Measurements from ENCODE around the gene LPIN2.
"Not testable (repeated sequence)": the region's sequence is repeated elsewhere in the genome, so short reads cannot be mapped to it uniquely, and the experiment has no call there.

Gene LPIN2

DNA sequence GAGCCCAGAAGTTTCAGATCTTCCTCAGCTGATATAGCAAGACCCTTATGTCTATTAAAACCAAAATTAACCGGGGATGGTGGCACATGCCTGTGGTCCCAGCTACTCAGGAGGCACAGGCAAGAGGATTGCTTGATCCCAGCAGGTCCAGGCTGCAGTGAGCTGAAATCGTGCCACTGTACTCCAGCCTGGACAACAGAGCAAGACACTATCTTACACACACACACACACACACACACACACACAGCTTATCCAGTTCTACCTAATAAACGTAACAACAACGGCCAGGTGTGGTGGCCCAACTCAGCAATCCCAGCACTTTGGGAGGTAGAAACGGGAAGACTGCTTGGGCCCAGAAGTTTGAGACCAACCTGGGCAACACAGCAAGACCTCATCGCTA lies 7.5 kb downstream of the LPIN2 start:
- no peak for FAIRE-seq

DNA sequence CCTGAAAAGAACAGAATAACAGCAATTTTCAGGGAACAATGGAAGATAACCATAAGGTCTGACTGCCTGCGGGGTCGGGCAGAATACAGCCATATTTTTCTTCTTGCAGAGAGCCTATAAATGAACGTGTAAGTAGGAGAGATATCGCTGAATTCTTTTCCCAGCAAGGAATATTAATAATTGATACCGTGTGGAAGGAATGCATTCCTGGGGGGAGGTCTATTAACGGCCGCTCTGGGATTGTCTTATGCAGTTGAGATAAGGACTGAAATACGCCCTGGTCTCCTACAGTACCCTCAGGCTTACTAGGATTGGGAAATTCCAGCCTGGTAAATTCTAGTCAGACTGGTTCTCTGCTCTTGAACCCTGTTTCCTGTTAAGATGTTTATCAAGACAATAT lies 9.2 kb downstream of the LPIN2 start:
- not testable (repeated sequence) for FAIRE-seq

DNA sequence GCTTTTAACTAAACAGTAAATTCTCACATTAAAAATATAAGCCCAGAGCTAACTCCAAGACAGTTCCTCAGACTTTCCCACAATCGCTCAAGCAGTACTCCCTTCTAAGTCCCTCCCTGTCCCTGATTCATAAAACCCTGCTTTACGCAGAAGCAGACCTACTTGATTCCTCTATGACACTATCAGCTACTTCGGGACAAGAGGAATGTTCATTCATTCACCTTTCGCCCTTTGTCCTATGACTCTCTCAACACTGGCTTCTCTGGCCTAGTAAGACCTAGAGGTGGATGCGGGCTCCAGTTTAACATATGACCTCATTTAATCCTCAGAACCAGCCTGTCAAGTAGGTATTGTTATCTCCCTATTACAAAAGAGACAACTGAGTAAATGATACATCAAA lies 10.2 kb downstream of the LPIN2 start:
- FAIRE-seq = no peak

DNA sequence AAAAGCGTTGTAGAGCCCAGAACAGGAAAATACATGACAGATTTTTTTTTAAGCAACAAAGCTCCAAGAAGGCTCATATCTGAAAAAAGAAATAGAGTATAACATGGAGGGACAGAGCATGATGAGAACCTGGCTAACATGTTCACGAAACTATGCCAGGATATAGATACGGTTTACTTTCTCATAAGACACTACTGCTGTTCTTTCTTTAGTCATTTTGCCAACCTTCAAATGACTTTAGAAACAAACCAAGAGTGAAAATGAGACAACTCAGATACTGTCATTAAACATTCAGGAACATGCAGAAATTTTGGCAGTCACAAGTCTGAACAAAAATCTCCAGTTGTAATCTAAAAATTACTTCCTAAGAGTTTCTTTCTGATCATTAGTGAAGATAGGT lies 14.3 kb downstream of the LPIN2 start:
- FAIRE-seq = no peak

GRCh38 chr18:2997846-2998564 lies 14.9 kb downstream of the LPIN2 start:
- FAIRE-seq = no peak

- FAIRE-seq = no peak
Observed at GRCh38 chr18:2997429-2997828, 15.5 kb downstream of the LPIN2 start.

DNA sequence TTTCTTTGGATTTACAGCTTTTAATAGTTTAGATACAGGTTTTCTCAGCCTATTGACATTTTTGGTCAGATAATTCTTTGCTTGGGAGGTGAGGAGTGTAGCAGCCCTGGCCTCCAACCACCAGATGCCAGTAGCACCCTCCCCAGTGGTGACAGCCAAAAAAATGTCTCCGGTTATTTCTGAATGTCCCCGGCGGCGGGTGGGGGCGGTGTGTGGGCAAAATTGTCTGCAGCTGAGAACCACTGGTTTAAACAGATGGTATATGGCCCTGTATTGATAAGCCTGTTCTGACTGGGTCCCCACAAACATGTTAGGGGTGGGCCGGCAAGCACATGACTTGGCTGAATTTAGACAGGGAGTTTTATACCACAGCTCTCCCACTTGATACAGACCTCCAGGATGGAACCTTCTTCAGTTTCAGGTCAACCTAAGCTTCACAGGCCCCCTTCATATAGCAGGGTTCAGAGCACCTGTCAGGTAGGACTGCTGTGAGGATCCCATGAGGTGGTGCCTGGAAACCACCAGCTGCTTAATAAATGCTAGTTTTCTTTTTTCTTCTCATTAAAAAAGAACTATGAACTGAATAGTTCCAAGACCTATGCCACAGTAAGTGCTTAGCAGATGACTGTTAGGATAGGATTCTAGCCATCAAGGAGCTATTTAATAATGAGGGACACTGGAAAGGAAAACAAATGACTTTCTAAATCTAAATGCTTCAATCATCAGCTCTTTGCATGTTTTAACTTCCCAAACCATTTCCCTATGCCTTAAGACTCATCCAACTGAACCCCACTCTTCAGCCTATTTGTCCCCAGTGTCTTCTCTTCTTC lies 18.1 kb downstream of the LPIN2 start:
- no peak for FAIRE-seq

DNA sequence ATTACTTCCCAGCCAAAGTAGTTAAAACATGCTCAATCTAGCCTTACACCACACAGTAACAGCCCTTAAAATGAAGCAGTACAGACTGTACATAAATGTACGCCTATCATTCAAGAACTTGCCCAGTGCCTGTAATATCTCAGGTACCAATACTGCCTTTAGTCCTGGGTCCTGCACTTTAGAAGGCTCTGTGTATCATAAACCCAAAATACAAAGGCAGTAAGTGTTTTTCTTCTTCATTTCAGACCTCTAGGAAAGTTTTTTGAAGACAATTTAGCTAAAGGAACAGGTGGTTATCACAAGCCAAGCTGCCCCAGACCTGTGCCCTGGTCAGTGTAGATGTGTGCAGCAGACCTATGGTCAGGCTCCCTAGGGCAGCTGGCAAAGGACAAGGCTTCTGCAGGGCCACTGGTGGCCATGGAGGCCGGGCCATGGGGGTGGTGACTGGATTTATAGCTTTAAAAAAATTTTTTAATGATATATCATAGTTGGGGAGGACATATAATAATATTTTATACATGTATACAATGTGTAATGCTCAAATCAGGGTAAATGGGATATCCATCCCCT lies 18.8 kb downstream of the LPIN2 start:
- FAIRE-seq = no peak

GRCh38 chr18:2992995-2993877 lies 19.7 kb downstream of the LPIN2 start:
- FAIRE-seq = no peak

DNA sequence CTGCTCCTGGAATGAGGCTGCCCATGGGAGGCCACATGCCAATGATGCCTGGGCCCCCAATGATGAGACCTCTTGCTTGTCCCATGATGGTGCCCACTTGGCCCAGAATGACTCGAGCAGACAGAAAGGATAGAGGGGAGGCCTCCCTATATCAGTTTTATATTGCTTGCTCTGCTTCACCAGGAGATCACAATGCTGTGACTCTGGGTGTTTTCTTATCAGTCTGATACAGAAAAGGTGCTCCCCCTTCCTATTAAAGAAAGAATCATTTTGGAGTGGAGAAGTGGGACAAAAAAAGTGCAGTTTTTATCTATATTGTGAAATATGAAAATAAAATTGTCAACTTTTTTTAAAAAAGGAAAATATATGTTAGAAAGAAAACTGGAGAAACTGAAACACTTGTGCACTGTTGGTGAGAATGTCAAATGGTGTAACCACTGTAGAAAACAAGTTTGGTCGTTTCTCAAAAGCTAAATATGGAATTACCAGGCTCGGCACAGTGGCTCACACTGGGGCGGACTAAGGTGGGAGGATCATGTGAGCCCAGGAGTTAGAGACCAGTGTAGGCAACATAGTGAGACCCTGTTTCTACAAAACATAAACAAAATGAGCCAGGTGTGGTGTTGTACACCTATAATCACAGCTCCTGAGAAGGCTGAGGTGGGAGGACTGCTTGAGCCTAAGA lies 21.8 kb downstream of the LPIN2 start:
- FAIRE-seq = no peak

DNA sequence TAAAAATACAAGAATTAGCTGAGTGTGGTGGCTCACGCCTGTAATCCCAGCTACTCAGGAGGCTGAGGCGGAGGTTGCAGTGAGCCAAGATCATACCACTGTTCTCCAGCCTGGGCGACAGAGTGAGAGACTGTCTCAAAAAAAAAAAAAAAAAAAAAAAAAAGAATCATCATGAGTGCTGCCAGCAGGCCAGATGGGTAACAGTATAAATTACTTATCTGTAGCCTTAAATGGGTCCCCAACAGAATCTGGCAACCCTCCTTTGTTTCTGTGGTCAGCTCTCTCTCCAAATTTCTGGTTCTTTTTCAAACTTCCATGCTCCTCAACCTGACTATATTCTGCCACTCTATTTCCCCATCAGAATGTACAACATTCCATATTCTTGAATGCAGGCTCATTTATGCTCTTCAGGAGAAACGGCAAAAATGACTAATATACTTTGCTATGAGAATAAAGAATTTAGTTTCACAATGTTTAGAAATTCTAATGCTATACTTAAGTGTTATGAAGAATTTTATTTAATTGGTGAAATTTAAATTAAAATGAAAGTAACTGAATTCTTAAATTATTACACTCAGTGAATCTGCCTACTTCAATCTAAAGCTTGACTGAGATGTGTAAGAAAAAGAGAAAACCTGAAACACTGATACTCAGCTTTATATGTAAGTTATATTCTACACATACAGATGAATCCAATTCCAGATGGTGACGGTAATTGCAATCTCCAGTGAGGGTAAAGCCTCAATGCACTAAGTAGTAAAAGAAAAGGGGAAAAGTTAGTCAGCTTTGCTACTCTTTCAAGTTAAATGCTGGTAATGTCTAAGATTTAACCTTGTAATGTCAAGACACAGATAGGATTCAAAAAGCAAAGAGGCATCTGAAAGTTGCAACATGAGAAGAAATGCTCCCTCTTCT lies 24.8 kb downstream of the LPIN2 start:
- FAIRE-seq = no peak

DNA sequence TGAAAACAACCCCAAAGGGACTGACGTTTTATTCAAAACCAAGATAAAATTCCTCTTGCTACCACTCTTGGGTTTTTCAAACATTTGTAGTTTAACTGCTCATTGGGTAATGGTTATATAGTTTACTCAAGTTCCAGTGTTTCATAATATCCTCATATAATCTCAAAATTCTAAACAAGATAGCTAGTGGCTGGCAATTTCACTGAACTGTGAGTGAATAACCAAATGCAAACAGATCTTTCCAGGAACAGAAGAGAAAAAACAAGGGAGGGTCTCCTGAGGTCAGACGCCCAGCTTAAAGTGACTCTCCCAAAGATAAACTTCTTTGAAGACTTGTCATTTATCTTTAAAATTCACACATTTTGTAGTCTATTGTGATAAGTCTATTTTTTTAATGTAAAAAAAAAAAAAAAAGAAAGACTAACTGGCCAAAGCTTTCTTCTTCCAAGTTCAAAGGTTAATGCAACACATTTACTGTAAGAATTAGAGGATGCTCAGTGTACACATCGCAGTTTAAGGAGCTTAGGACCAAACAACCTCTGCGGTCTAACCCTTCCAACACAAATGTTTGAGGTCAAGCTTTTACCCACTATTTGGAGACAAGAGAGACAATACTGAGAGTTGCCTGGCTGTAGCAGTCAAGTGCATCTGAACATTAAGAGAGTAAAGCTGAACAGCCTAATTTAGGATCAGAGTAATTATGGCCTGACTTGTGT lies 26.6 kb downstream of the LPIN2 start:
- no peak for FAIRE-seq

DNA sequence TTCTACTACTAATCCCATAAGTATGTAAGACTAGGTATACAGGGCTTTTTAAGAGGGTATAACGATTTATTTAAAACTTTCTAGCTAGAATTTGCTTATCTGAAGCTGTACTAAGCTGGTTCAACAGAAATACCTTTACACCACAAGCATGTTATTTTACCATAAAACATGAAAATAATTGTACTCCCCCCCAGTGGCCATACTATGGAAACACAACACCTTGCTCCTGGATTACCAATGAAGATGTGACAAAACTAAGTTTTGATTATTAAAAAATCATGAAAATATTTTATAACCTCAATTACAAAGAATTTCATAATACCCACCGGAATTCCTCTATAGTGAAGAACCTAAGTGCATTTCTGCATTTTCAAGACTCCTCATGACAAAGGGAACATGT lies 27.3 kb downstream of the LPIN2 start:
- no peak for FAIRE-seq

- no peak for FAIRE-seq
Observed at GRCh38 chr18:2984703-2985261, 28.2 kb downstream of the LPIN2 start.

- no peak for FAIRE-seq
Observed at GRCh38 chr18:2984091-2984490, 28.9 kb downstream of the LPIN2 start.

GRCh38 chr18:2983296-2983695 lies 29.6 kb downstream of the LPIN2 start:
- no peak for FAIRE-seq

DNA sequence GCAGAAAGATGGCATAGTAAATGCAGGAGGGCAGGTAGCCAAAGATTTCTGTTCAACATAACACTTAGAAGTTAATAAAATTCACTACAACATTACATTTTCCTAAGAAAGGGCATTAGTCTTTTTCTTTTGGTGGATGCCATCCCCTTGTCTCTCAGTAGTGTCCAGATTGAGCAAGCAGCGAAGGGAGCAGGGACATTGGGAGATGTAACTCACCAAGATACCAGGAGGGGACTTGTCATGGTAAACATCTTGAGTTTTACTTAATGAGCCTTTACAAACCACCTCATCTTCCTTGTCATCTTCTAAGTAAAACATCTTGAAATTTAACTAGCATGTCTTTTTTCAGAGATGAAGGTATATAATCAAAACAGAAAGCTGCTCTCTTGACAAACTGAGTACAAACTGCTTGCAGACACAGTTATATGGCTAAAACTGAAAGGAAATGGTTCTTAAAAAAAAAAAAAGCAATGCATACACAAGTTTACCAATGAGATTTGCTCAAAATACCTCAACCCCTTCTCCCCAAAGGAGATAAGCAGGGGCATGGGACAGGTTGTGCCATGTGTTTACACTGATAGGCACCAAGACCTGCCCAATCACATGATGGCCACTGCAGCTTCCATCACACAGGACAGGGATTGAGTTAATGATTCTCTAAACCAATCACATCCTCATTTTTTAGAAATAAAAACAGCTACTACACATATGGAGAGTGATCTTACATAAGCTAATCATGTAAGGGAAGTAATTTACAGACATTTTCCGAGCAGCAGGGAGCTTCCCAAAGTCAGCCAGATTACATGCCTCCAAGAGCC lies 30.3 kb downstream of the LPIN2 start:
- FAIRE-seq = no peak

GRCh38 chr18:2982022-2982421 lies 30.9 kb downstream of the LPIN2 start:
- FAIRE-seq = no peak

GRCh38 chr18:2981212-2981728 lies 31.7 kb downstream of the LPIN2 start:
- no peak for FAIRE-seq
